GM12875 (cell line): ENCODE results near the gene ACHE.

Experiments
- H3K4me3 ChIP-seq: one replicate; pipeline ENCODE4 v1.5.1; 2011; ENCODE audit warnings: low read depth, low read length, control low read depth
- CTCF ChIP-seq: IDR thresholded peaks from 2 replicates; pipeline ENCODE4 v1.5.1; 2011; ENCODE audit warnings: low read depth, mild to moderate bottlenecking, control low read depth, inconsistent platforms, low read length, moderate library complexity, borderline replicate concordance; ENCODE audit not compliant: insufficient read depth

ACHE gene

GRCh38 chr7:100902638-100903037, 7.0 kb upstream of the ACHE start:
- TF ChIP-seq CTCF: no peak

GRCh38 chr7:100901921-100902332, 6.2 kb upstream of the ACHE start:
- no peak overlapping the region for H3K4me3 ChIP-seq
- no peak for TF ChIP-seq CTCF

More at GRCh38 chr7:100902638-100903037, 7.0 kb upstream of the ACHE start:
- H3K4me3 ChIP-seq: no peak overlapping the region

GRCh38 chr7:100900978-100901377, 5.3 kb upstream of the ACHE start:
- TF ChIP-seq CTCF: no peak
- no peak overlapping the region for H3K4me3 ChIP-seq

GRCh38 chr7:100899432-100899831, 3.7 kb upstream of the ACHE start:
- no peak overlapping the region for H3K4me3 ChIP-seq
- no peak for TF ChIP-seq CTCF

GRCh38 chr7:100897772-100898454, 2.2 kb upstream of the ACHE start:
- TF ChIP-seq CTCF: no peak

GRCh38 chr7:100896732-100897608, 1.3 kb upstream of the ACHE start:
- no peak overlapping the region for H3K4me3 ChIP-seq
- TF ChIP-seq CTCF: peak; percentile 86

More at GRCh38 chr7:100897772-100898454, 2.2 kb upstream of the ACHE start:
- no peak overlapping the region for H3K4me3 ChIP-seq
